ENCODE measurements around the gene AR.

AR gene

GRCh38 chrX:67777148-67777547 is 233.3 kb downstream of the AR start:
- H3K9me3 Mint-ChIP-seq, result no peaks in the 10 kb centered on the region

GRCh38 chrX:67779099-67779498 is 235.3 kb downstream of the AR start:
- no peaks in the 10 kb centered on the region for H3K9me3 Mint-ChIP-seq
- no peak overlapping the region for H3K4me3 Mint-ChIP-seq
- no peaks in the 10 kb centered on the region for H3K36me3 Mint-ChIP-seq (ENCODE audit: low read depth)
- H3K27me3 Mint-ChIP-seq, result peaks cover 8% of the 10 kb centered on the region
- DNase-seq, result no peak
- H3K27ac Mint-ChIP-seq, result no peak overlapping the region
- no peaks in the 10 kb centered on the region for H3K4me1 Mint-ChIP-seq (ENCODE audit: low read depth)

More at GRCh38 chrX:67777148-67777547, 233.3 kb downstream of the AR start:
- DNase-seq, result no peak
- Mint-ChIP-seq H3K36me3 (ENCODE audit: low read depth) (no peaks in the 10 kb centered on the region), H3K4me1 (ENCODE audit: low read depth) (no peaks in the 10 kb centered on the region), H3K4me3 (no peak overlapping the region), H3K27me3 (peaks cover 19% of the 10 kb centered on the region), H3K27ac (no peak overlapping the region)

All from activated T-cell treated with anti-CD3 and anti-CD28 coated beads, Interleukin-2, amount 50 U/mL, for 24 hours (primary cell).